Liver (tissue), 9 donors: Measurements from ENCODE around the gene CNTN5. TPM values are rescaled to one million over a fixed set of nuclear protein-coding genes. Genes with fewer than 3 reads are reported as not detected.

ENCODE experiments used
- DNase-seq: peaks from one replicate; pipeline ENCODE4 v3.0.0-alpha.2; 2017; ENCODE audit warnings: low spot score
- H3K27ac ChIP-seq, 2 donors: one replicate each; pipeline ENCODE4 v1.7.0; 2013; ENCODE audit warnings: inconsistent platforms in 2 of 2, low read length in 2 of 2, control low read depth in 1 of 2, low read depth in 1 of 2, mild to moderate bottlenecking in 1 of 2
- H3K27me3 ChIP-seq, 4 donors: one replicate each; pipeline versions ENCODE4 v1.6.1 to v1.7.0; 2013; ENCODE audit warnings: low read length in 3 of 4, inconsistent platforms in 1 of 4, mild to moderate bottlenecking in 1 of 4, moderate library complexity in 1 of 4; ENCODE audit not compliant: control insufficient read depth in 4 of 4, insufficient read depth in 4 of 4
- H3K36me3 ChIP-seq, 4 donors: one replicate each; pipeline versions ENCODE4 v1.6.1 to v1.7.0; 2013; ENCODE audit warnings: low read length in 3 of 4, mild to moderate bottlenecking in 3 of 4, low read depth in 1 of 4, moderate library complexity in 1 of 4; ENCODE audit not compliant: control insufficient read depth in 4 of 4, insufficient read depth in 3 of 4
- H3K4me1 ChIP-seq, 4 donors: one replicate each; pipeline versions ENCODE4 v1.6.1 to v1.7.0; 2013; ENCODE audit warnings: low read length in 3 of 4, mild to moderate bottlenecking in 3 of 4, moderate library complexity in 1 of 4; ENCODE audit not compliant: control insufficient read depth in 4 of 4, insufficient read depth in 4 of 4
- H3K4me3 ChIP-seq, 3 donors: one replicate each; pipeline versions ENCODE4 v1.6.1 to v1.7.0; 2013; ENCODE audit warnings: low read length in 3 of 3, control low read depth in 1 of 3, low read depth in 1 of 3, mild to moderate bottlenecking in 1 of 3
- H3K9ac ChIP-seq, 2 donors: one replicate each; pipeline ENCODE4 v1.7.0; 2013; ENCODE audit warnings: low read length in 2 of 2, mild to moderate bottlenecking in 2 of 2, moderate library complexity in 2 of 2, control low read depth in 1 of 2, low read depth in 1 of 2
- H3K9me3 ChIP-seq, 4 donors: one replicate each; pipeline versions ENCODE4 v1.6.1 to v1.7.0; 2013; ENCODE audit warnings: low read length in 3 of 4; ENCODE audit not compliant: control insufficient read depth in 4 of 4
- EGR1 ChIP-seq, 2 donors: IDR thresholded peaks; 2 replicates each; pipeline ENCODE4 v1.6.1; 2016 to 2018; ENCODE audit warnings: antibody characterized with exemption in 2 of 2, low read depth in 2 of 2
- FOXA1 ChIP-seq: IDR thresholded peaks from 2 replicates; pipeline ENCODE4 v1.6.1; 2016; ENCODE audit warnings: antibody characterized with exemption
- FOXA2 ChIP-seq: IDR thresholded peaks from 2 replicates; pipeline ENCODE4 v1.6.1; 2016; ENCODE audit warnings: antibody characterized with exemption
- GABPA ChIP-seq, 2 donors: IDR thresholded peaks in 1 of 2; conservative IDR thresholded peaks in 1 of 2; 2 replicates each; pipeline ENCODE4 v1.6.1; 2016; ENCODE audit warnings: antibody characterized with exemption in 2 of 2, mild to moderate bottlenecking in 1 of 2, moderate library complexity in 1 of 2
- HNF4A ChIP-seq, 2 donors: conservative IDR thresholded peaks; 2 replicates each; pipeline ENCODE4 v1.6.1; 2016; ENCODE audit warnings: antibody characterized with exemption in 2 of 2, mild to moderate bottlenecking in 2 of 2
- HNF4G ChIP-seq: IDR thresholded peaks from 2 replicates; pipeline ENCODE4 v1.6.1; 2016; ENCODE audit warnings: antibody characterized with exemption
- JUND ChIP-seq, 2 donors: IDR thresholded peaks; 2 replicates each; pipeline ENCODE4 v1.6.1; 2016; ENCODE audit warnings: antibody characterized with exemption in 2 of 2
- NR2F2 ChIP-seq: IDR thresholded peaks from 2 replicates; pipeline ENCODE4 v1.6.1; 2016; ENCODE audit warnings: antibody characterized with exemption
- RAD21 ChIP-seq, 2 donors: IDR thresholded peaks; 2 replicates each; pipeline ENCODE4 v1.6.1; 2016; ENCODE audit warnings: antibody characterized with exemption in 2 of 2, mild to moderate bottlenecking in 2 of 2
- RXRA ChIP-seq, 2 donors: IDR thresholded peaks; 2 replicates each; pipeline ENCODE4 v1.6.1; 2017 to 2018; ENCODE audit warnings: antibody characterized with exemption in 2 of 2, mild to moderate bottlenecking in 1 of 2
- SP1 ChIP-seq: IDR thresholded peaks from 2 replicates; pipeline ENCODE4 v1.6.1; 2018; ENCODE audit warnings: antibody characterized with exemption, mild to moderate bottlenecking
- TAF1 ChIP-seq: conservative IDR thresholded peaks from 2 replicates; pipeline ENCODE4 v1.6.1; 2016; ENCODE audit warnings: antibody characterized with exemption, mild to moderate bottlenecking
- YY1 ChIP-seq: IDR thresholded peaks from 2 replicates; pipeline ENCODE4 v1.6.1; 2016; ENCODE audit warnings: antibody characterized with exemption, mild to moderate bottlenecking
- WGBS: extraction: QIAGEN DNeasy Blood & Tissue Kit; methylation state at CpG from one replicate; pipeline ENCODE4 v1.1.7; 2013; 5-methylcytosine and 5-hydroxymethylcytosine counted together
- polyA plus RNA-seq, 2 donors: library from polyadenylated mRNA; stranded (reverse) in 1 of 2; unstranded in 1 of 2; fragments of 200-250 nt in 1 of 2; fragments of >200 nt in 1 of 2; fragmentation: Nextera tagmentation in 1 of 2; extraction: Ambion mirVana in 1 of 2; gene quantifications; one replicate each; pipeline versions ENCODE4 v1.2.1 to v1.2.3, GENCODE V29; 2013 to 2015
- total RNA-seq, 2 donors: library from RNA; depleted of rRNA; stranded (reverse); fragments of >200 nt; gene quantifications; one replicate each; pipeline ENCODE4 v1.2.3, GENCODE V29; 2014
- TF ChIP-seq, protein P1 (sequence below): fragments of 150-350 bp; IDR thresholded peaks from 2 replicates; pipeline ENCODE4 v1.5.1; 2017; ENCODE audit warnings: improper control_type of control experiment, low read depth, low read length; ENCODE audit not compliant: missing input control
- TF ChIP-seq, protein P2 (sequence below): IDR thresholded peaks from 2 replicates; pipeline ENCODE4 v1.6.1; 2016; ENCODE audit warnings: antibody characterized with exemption
- TF ChIP-seq, protein P3 (sequence below): IDR thresholded peaks from 2 replicates; pipeline ENCODE4 v1.6.1; 2016; ENCODE audit warnings: antibody characterized with exemption
- TF ChIP-seq, protein P4 (sequence below): IDR thresholded peaks from 2 replicates; pipeline ENCODE4 v1.6.1; 2016; ENCODE audit warnings: antibody characterized with exemption
- TF ChIP-seq, protein P5 (sequence below): IDR thresholded peaks from 2 replicates; pipeline ENCODE4 v1.6.1; 2016; ENCODE audit warnings: antibody characterized with exemption, mild to moderate bottlenecking
- donor health status: healthy.
- donor health status: healthy.
- donor health status: healthy.
- donor health status: healthy.
- donor health status: healthy.

Gene CNTN5
- total and polyA plus RNA-seq, 4 donors, result 0.01 to 0.08 (median 0.04) TPM

DNA sequence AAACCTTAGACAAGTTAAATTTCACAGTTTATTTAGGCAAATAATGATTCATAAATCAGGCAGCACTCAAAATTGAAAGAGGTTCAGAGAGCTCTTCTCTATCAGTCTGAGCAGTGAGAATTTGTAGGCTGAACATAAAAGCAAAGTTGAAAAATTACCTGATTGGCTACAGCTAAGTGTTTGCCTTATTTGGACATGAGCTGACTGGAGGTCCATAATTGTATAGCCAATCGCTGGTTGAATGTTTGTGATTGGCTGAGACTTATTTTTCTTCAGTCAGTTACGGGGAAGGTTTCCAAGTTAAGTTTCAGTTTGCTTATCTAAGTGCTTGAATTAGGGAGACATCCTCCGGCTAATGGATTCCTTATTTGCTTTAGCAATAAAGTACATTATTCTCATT, 527.5 kb downstream of the CNTN5 start (continued):
- TF ChIP-seq, protein P1, sequence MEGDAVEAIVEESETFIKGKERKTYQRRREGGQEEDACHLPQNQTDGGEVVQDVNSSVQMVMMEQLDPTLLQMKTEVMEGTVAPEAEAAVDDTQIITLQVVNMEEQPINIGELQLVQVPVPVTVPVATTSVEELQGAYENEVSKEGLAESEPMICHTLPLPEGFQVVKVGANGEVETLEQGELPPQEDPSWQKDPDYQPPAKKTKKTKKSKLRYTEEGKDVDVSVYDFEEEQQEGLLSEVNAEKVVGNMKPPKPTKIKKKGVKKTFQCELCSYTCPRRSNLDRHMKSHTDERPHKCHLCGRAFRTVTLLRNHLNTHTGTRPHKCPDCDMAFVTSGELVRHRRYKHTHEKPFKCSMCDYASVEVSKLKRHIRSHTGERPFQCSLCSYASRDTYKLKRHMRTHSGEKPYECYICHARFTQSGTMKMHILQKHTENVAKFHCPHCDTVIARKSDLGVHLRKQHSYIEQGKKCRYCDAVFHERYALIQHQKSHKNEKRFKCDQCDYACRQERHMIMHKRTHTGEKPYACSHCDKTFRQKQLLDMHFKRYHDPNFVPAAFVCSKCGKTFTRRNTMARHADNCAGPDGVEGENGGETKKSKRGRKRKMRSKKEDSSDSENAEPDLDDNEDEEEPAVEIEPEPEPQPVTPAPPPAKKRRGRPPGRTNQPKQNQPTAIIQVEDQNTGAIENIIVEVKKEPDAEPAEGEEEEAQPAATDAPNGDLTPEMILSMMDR, result no peak
- no peak for TF ChIP-seq HNF4G
- TF ChIP-seq FOXA2, result no peak

DNA sequence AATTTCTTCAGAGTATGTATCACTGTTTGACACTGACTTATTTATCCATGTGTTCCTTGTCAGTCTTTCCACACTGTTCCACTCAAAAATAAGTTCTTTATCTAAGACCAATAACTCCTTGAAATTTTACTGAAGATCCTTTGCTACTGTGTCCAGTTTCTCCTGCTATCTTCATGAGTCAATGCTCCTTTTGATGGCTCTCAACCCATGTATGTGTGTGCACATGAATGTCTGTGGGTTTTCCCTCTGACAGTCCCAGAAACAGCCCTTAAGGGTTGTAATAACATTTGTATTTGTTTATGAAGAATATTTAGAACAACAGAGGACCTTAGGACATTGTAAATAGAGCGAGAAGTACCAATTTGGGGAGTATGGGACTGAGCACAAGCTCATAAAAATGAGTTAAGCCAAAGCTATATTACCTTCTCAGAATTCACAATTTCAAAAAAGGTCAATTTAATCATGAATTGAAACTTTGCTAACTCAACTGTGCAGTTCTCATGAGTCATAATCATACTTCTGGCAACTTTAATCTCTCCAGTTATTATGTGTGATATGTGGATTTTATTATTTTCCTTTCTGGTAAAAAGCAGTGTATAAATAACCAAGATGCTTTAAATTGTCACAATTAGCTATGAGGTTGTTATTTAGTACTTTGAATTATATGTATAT, 533.6 kb downstream of the CNTN5 start:
- H3K4me1 ChIP-seq, result no peaks in the 10 kb centered on the region
- H3K36me3 ChIP-seq, result no peaks in the 10 kb centered on the region
- TF ChIP-seq YY1 (no peak), SP1 (no peak), EGR1 (IDR thresholded peaks at IDR 0.05; ENCODE audit: low read depth in 2 of 2) (no peak), HNF4A (conservative IDR thresholded peaks at IDR 0.05) (no peak), HNF4G (no peak), NR2F2 (no peak), JUND (IDR thresholded peaks at IDR 0.05) (no peak), RXRA (IDR thresholded peaks at IDR 0.05) (no peak), FOXA1 (no peak), FOXA2 (no peak), RAD21 (IDR thresholded peaks at IDR 0.05) (no peak), GABPA (IDR thresholded peaks at IDR 0.05 in 1 of 2, conservative IDR thresholded peaks at IDR 0.05 in 1 of 2) (no peak), TAF1 (no peak)
- TF ChIP-seq, protein P2, sequence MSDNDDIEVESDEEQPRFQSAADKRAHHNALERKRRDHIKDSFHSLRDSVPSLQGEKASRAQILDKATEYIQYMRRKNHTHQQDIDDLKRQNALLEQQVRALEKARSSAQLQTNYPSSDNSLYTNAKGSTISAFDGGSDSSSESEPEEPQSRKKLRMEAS, result no peak
- TF ChIP-seq, protein P1, result no peak
- TF ChIP-seq, protein P3, sequence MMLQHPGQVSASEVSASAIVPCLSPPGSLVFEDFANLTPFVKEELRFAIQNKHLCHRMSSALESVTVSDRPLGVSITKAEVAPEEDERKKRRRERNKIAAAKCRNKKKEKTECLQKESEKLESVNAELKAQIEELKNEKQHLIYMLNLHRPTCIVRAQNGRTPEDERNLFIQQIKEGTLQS, result no peak
- TF ChIP-seq, protein P4, sequence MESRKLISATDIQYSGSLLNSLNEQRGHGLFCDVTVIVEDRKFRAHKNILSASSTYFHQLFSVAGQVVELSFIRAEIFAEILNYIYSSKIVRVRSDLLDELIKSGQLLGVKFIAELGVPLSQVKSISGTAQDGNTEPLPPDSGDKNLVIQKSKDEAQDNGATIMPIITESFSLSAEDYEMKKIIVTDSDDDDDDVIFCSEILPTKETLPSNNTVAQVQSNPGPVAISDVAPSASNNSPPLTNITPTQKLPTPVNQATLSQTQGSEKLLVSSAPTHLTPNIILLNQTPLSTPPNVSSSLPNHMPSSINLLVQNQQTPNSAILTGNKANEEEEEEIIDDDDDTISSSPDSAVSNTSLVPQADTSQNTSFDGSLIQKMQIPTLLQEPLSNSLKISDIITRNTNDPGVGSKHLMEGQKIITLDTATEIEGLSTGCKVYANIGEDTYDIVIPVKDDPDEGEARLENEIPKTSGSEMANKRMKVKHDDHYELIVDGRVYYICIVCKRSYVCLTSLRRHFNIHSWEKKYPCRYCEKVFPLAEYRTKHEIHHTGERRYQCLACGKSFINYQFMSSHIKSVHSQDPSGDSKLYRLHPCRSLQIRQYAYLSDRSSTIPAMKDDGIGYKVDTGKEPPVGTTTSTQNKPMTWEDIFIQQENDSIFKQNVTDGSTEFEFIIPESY, result no peak
- TF ChIP-seq, protein P5, sequence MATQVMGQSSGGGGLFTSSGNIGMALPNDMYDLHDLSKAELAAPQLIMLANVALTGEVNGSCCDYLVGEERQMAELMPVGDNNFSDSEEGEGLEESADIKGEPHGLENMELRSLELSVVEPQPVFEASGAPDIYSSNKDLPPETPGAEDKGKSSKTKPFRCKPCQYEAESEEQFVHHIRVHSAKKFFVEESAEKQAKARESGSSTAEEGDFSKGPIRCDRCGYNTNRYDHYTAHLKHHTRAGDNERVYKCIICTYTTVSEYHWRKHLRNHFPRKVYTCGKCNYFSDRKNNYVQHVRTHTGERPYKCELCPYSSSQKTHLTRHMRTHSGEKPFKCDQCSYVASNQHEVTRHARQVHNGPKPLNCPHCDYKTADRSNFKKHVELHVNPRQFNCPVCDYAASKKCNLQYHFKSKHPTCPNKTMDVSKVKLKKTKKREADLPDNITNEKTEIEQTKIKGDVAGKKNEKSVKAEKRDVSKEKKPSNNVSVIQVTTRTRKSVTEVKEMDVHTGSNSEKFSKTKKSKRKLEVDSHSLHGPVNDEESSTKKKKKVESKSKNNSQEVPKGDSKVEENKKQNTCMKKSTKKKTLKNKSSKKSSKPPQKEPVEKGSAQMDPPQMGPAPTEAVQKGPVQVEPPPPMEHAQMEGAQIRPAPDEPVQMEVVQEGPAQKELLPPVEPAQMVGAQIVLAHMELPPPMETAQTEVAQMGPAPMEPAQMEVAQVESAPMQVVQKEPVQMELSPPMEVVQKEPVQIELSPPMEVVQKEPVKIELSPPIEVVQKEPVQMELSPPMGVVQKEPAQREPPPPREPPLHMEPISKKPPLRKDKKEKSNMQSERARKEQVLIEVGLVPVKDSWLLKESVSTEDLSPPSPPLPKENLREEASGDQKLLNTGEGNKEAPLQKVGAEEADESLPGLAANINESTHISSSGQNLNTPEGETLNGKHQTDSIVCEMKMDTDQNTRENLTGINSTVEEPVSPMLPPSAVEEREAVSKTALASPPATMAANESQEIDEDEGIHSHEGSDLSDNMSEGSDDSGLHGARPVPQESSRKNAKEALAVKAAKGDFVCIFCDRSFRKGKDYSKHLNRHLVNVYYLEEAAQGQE, result no peak
- H3K27me3 ChIP-seq, result no peaks in the 10 kb centered on the region
- 68% methylated on average over 1 of the region's 1 CpG for WGBS
- H3K9ac ChIP-seq, result no peak overlapping the region
- no peak overlapping the region for H3K27ac ChIP-seq
- no peak for DNase-seq
- no peak overlapping the region for H3K4me3 ChIP-seq
- H3K9me3 ChIP-seq, result no peaks in the 10 kb centered on the region
